K562 (cell line): ENCODE results near the gene FARSA. TPM values are rescaled to one million over a fixed set of nuclear protein-coding genes. Genes with fewer than 3 reads are reported as not detected.

ENCODE experiments used
- CBFA2T3 ChIP-seq: fragments of 450-650 bp; IDR thresholded peaks from 2 replicates; pipeline ENCODE4 v1.6.1; 2017
- CBX3 ChIP-seq, 2 experiments: IDR thresholded peaks; 1 replicate in 1 of 2; 2 replicates in 1 of 2; pipeline ENCODE4 v1.6.1; 2012; ENCODE audit warnings: inconsistent platforms in 2 of 2, low read length in 2 of 2, borderline replicate concordance in 1 of 2, control low read depth in 1 of 2
- CEBPG ChIP-seq, 3 experiments: fragments of 200-800 bp in 1 of 3; sonication (Bioruptor generic) in 1 of 3; sonication (generic) in 1 of 3; formaldehyde crosslinking in 1 of 3; IDR thresholded peaks in 2 of 3; conservative IDR thresholded peaks in 1 of 3; 2 replicates each; pipeline versions ENCODE4 v1.6.1 to v1.8.0; 2016 to 2022; ENCODE audit warnings: missing compliant biosample characterization in 2 of 3, missing genetic modification characterization in 2 of 3, mild to moderate bottlenecking in 1 of 3, missing genetic modification reagents in 1 of 3
- CREBBP ChIP-seq: IDR thresholded peaks from one replicate; pipeline ENCODE4 v1.6.1; 2012; ENCODE audit warnings: low read depth, mild to moderate bottlenecking, control low read depth, inconsistent platforms, low read length
- ELF1 ChIP-seq: fragments of 200-800 bp; sonication (Bioruptor generic); IDR thresholded peaks from 2 replicates; pipeline ENCODE4 v1.6.1; 2016; ENCODE audit warnings: missing genetic modification characterization, missing compliant biosample characterization
- FOXA1 ChIP-seq: fragments of 450-650 bp; IDR thresholded peaks from 2 replicates; pipeline ENCODE4 v1.6.1; 2016; ENCODE audit warnings: mild to moderate bottlenecking, borderline replicate concordance
- GABPB2 ChIP-seq: fragments of 250-450 bp; sonication (Bioruptor Pico); conservative IDR thresholded peaks from 2 replicates; pipeline ENCODE4 v1.5.1; 2021; ENCODE audit warnings: mild to moderate bottlenecking
- HDGF ChIP-seq: fragments of 450-650 bp; IDR thresholded peaks from 2 replicates; pipeline ENCODE4 v1.6.1; 2016
- HMBOX1 ChIP-seq: sonication (generic); IDR thresholded peaks from 2 replicates; pipeline ENCODE4 v1.6.1; 2016
- HNRNPL ChIP-seq: fragments of 200-400 bp; formaldehyde crosslinking; IDR thresholded peaks from 2 replicates; pipeline ENCODE4 v1.6.1; 2017; ENCODE audit warnings: low read depth, mild to moderate bottlenecking, low read length
- LCOR ChIP-seq: sonication (generic); formaldehyde crosslinking; IDR thresholded peaks from 2 replicates; pipeline ENCODE4 v1.8.0; 2022; ENCODE audit warnings: mild to moderate bottlenecking, missing genetic modification reagents
- PKNOX1 ChIP-seq: fragments of 450-650 bp; IDR thresholded peaks from 2 replicates; pipeline ENCODE4 v1.6.1; 2016
- RREB1 ChIP-seq: fragments of 250-450 bp; sonication (Bioruptor Pico); IDR thresholded peaks from 2 replicates; pipeline ENCODE4 v1.4.0; 2020
- ZNF174 ChIP-seq: fragments of 250-450 bp; sonication (Bioruptor Pico); IDR thresholded peaks from 2 replicates; pipeline ENCODE4 v1.4.0; 2020; ENCODE audit warnings: mild to moderate bottlenecking
- ZNF354B ChIP-seq: fragments of 250-450 bp; sonication (Bioruptor Pico); IDR thresholded peaks from 2 replicates; pipeline ENCODE4 v1.4.0; 2020
- ZNF384 ChIP-seq: IDR thresholded peaks from 2 replicates; pipeline ENCODE4 v1.6.1; 2012; ENCODE audit warnings: low read depth, low read length, improper control_type of control experiment
- ZNF408 ChIP-seq: fragments of 250-450 bp; sonication (Bioruptor Pico); IDR thresholded peaks from 2 replicates; pipeline ENCODE4 v1.4.0; 2020; ENCODE audit warnings: low read depth, mild to moderate bottlenecking, moderate library complexity
- polyA plus RNA-seq, 8 experiments: library from polyadenylated mRNA; depleted of rRNA in 4 of 8; stranded (reverse) in 5 of 8; unstranded in 3 of 8; fragments of >200 nt; fragmentation: Nextera tagmentation in 2 of 8; fragmentation: Illumina TruSeq in 1 of 8; extraction: Ambion mirVana in 2 of 8; extraction: Trizol in 1 of 8; gene quantifications; 2 replicates each; pipeline versions ENCODE4 v1.2.1 to v1.2.3, GENCODE V29; 2011 to 2014; ENCODE audit warnings: inconsistent platforms in 1 of 8, missing spikeins in 1 of 8
- total RNA-seq, 7 experiments: library from RNA; depleted of rRNA in 6 of 7; stranded (reverse); fragments of >200 nt in 6 of 7; fragmentation: Illumina TruSeq in 2 of 7; extraction: Trizol in 2 of 7; gene quantifications; 2 replicates each; pipeline versions ENCODE4 v1.2.1 to v1.2.3, GENCODE V29; 2011 to 2021; ENCODE audit warnings: low replicate concordance in 1 of 7

FARSA gene
- total and polyA plus RNA-seq, 9 of the 15 experiments (the other 6 are each of a cell fraction or from before 2014, with no cell fraction given), result 25.2 to 237 (median 89.6) TPM

- TF ChIP-seq HMBOX1 (no peak), ZNF384 (no peak), CEBPG (CRISPR knock-in tag; IDR thresholded peaks at IDR 0.05) (peak; percentile 75), CEBPG (tag; conservative IDR thresholded peaks at IDR 0.05 in 1 of 2, IDR thresholded peaks at IDR 0.05 in 1 of 2) (no peak), PKNOX1 (peak; percentile 12; the same call in 1 of the 2 replicates), LCOR (CRISPR knock-in tag) (peak; percentile 60; the same call in 1 of the 2 replicates), ZNF408 (no peak), CBFA2T3 (no peak), FOXA1 (no peak), RREB1 (CRISPR knock-in tag) (no peak), HDGF (no peak), ELF1 (peak; percentile 70), GABPB2 (no peak), CREBBP (no peak), ZNF354B (CRISPR knock-in tag) (no peak), HNRNPL (no peak), ZNF174 (CRISPR knock-in tag) (no peak), CBX3 (IDR thresholded peaks at IDR 0.05; ENCODE audit: borderline replicate concordance in 1 of 2, low read length in 2 of 2) (0 out of 3 replicates have a peak, but pooled peaks of 1 of the 2 experiments have one; percentile 11)
Observed at GRCh38 chr19:12933287-12934072, at the start of gene FARSA (continued).
